HepG2 (cell line): ENCODE measurements around the gene ZNF628. TPM values are rescaled to one million over a fixed set of nuclear protein-coding genes. Genes with fewer than 3 reads are reported as not detected.

Experiments used
- AKAP8 ChIP-seq: sonication (generic); formaldehyde crosslinking; IDR thresholded peaks from 2 replicates; pipeline ENCODE4 v1.5.1; 2020; ENCODE audit warnings: mild to moderate bottlenecking, missing genetic modification reagents
- MED1 ChIP-seq: sonication (generic); formaldehyde crosslinking; IDR thresholded peaks from 2 replicates; pipeline ENCODE4 v1.4.0; 2020; ENCODE audit warnings: missing genetic modification reagents
- MED13 ChIP-seq: sonication (generic); formaldehyde crosslinking; IDR thresholded peaks from 2 replicates; pipeline ENCODE4 v1.5.0; 2020; ENCODE audit warnings: missing genetic modification reagents
- MEF2D ChIP-seq: sonication (generic); formaldehyde crosslinking; IDR thresholded peaks from 2 replicates; pipeline ENCODE4 v1.5.1; 2020; ENCODE audit warnings: mild to moderate bottlenecking, missing genetic modification reagents
- MIXL1 ChIP-seq: IDR thresholded peaks from 2 replicates; pipeline ENCODE4 v1.6.1; 2016
- NCOA5 ChIP-seq: sonication (generic); formaldehyde crosslinking; IDR thresholded peaks from 2 replicates; pipeline ENCODE4 v1.4.0; 2020; ENCODE audit warnings: missing genetic modification reagents
- NFE2 ChIP-seq: sonication (generic); formaldehyde crosslinking; IDR thresholded peaks from 2 replicates; pipeline ENCODE4 v1.4.0; 2020; ENCODE audit warnings: missing genetic modification reagents
- NFIB ChIP-seq: sonication (generic); formaldehyde crosslinking; IDR thresholded peaks from 2 replicates; pipeline ENCODE4 v1.9.0; 2021; ENCODE audit warnings: missing genetic modification reagents, mild to moderate bottlenecking, borderline replicate concordance
- RCOR2 ChIP-seq: IDR thresholded peaks from 2 replicates; pipeline ENCODE4 v1.6.1; 2016; ENCODE audit warnings: missing biosample characterization, missing genetic modification reagents
- SIX1 ChIP-seq: sonication (generic); formaldehyde crosslinking; IDR thresholded peaks from 2 replicates; pipeline ENCODE4 v1.4.0; 2020; ENCODE audit warnings: missing genetic modification reagents, borderline replicate concordance
- TARDBP ChIP-seq: sonication (generic); formaldehyde crosslinking; IDR thresholded peaks from 2 replicates; pipeline ENCODE4 v1.8.0; 2022; ENCODE audit warnings: mild to moderate bottlenecking, missing genetic modification reagents
- ZFP82 ChIP-seq: sonication (generic); formaldehyde crosslinking; IDR thresholded peaks from 2 replicates; pipeline ENCODE4 v1.5.1; 2020; ENCODE audit warnings: mild to moderate bottlenecking, missing genetic modification reagents, borderline replicate concordance
- ZNF230 ChIP-seq: sonication (generic); formaldehyde crosslinking; IDR thresholded peaks from 2 replicates; pipeline ENCODE4 v1.4.0; 2020; ENCODE audit warnings: mild to moderate bottlenecking, missing genetic modification reagents
- ZNF253 ChIP-seq: sonication (generic); formaldehyde crosslinking; IDR thresholded peaks from 2 replicates; pipeline ENCODE4 v1.8.0; 2022; ENCODE audit warnings: mild to moderate bottlenecking, missing genetic modification reagents, borderline replicate concordance
- ZNF30 ChIP-seq: sonication (generic); formaldehyde crosslinking; IDR thresholded peaks from 2 replicates; pipeline ENCODE4 v1.5.0; 2020; ENCODE audit warnings: mild to moderate bottlenecking, missing genetic modification reagents
- ZNF629 ChIP-seq: sonication (generic); formaldehyde crosslinking; conservative IDR thresholded peaks from 2 replicates; pipeline ENCODE4 v1.5.0; 2020; ENCODE audit warnings: missing genetic modification reagents
- ZNF781 ChIP-seq: sonication (generic); formaldehyde crosslinking; IDR thresholded peaks from 2 replicates; pipeline ENCODE4 v1.5.1; 2020; ENCODE audit warnings: borderline replicate concordance, mild to moderate bottlenecking, missing genetic modification reagents; ENCODE audit errors: not compliant biosample characterization
- polyA plus RNA-seq, 8 experiments: library from polyadenylated mRNA; depleted of rRNA in 3 of 8; stranded (reverse) in 7 of 8; unstranded in 1 of 8; fragments of >200 nt; fragmentation: Illumina TruSeq in 4 of 8; extraction: Trizol in 4 of 8; gene quantifications; 2 replicates each; pipeline versions ENCODE4 v1.2.1 to v1.2.3, GENCODE V29; 2011 to 2016; ENCODE audit warnings: low read depth in 4 of 8, missing spikeins in 1 of 8, mixed read lengths in 1 of 8; ENCODE audit not compliant: insufficient read depth in 1 of 8
- total RNA-seq, 5 experiments: library from RNA; depleted of rRNA; stranded (reverse); fragments of >200 nt; fragmentation: Illumina TruSeq; extraction: Trizol; gene quantifications; 2 replicates each; pipeline ENCODE4 v1.2.3, GENCODE V29; 2016; ENCODE audit warnings: low read depth in 1 of 5
- TF ChIP-seq, protein P1 (sequence below): sonication (generic); formaldehyde crosslinking; IDR thresholded peaks from 2 replicates; pipeline ENCODE4 v1.5.0; 2020; ENCODE audit warnings: mild to moderate bottlenecking, missing genetic modification reagents
- TF ChIP-seq, protein P2 (sequence below): sonication (generic); formaldehyde crosslinking; IDR thresholded peaks from 2 replicates; pipeline ENCODE4 v1.5.0; 2020; ENCODE audit warnings: mild to moderate bottlenecking, missing genetic modification reagents, borderline replicate concordance
- TF ChIP-seq, protein P3 (sequence below): IDR thresholded peaks from 2 replicates; pipeline ENCODE4 v1.4.0; 2020; ENCODE audit warnings: mild to moderate bottlenecking, missing genetic modification reagents

The ZNF628 gene
- total and polyA plus RNA-seq, 2 of the 13 experiments (the other 11 are each of a cell fraction or from before 2014, with no cell fraction given): 0.54 to 1.2 TPM

DNA sequence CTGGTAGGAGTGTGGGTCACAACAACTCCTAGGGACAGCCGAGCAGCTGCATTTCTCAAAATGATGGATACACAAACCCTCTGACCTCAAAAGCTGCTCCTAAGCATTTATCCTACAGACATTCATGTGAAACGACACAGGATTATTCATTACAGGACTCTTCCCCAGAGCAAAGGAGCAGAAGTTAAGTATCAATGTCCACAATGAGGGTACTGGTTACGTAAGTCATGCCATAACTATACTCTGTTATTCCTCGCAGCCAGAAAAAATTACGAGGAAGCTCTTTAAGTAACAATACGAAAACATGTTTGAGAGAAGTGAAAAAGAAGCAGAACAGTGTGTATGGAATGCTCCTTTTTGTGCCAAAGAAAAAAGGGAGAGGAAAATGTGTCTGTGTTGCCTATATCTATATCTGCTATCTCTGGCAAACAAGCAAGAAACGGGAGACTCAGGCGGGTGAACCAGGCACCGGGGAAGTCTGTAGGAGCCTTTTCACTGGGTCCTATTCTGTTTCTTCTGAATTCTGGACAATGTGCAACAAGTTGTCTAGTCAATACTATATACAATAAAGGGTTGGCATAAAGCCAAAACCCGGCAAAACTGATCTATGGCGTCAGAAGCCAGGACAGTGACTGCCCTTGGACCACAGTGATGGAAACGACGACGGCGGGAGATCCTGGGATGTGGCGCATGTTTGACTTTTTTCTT, 16.3 kb upstream of the ZNF628 start (continued):
- TF ChIP-seq ZNF230 (CRISPR knock-in tag) (0 out of 2 replicates have a peak, but pooled peaks have one; percentile 61), NFIB (CRISPR knock-in tag) (no peak), SIX1 (0 out of 2 replicates have a peak, but pooled peaks have one; percentile 41), ZNF629 (CRISPR knock-in tag) (peak; percentile 19; the same call in 1 of the 2 replicates), RCOR2 (0 out of 2 replicates have a peak, but pooled peaks have one; percentile 19), ZNF30 (CRISPR knock-in tag) (no peak), ZFP82 (CRISPR knock-in tag) (no peak), AKAP8 (CRISPR knock-in tag) (0 out of 2 replicates have a peak, but pooled peaks have one; percentile 5), TARDBP (CRISPR knock-in tag) (no peak), NCOA5 (CRISPR knock-in tag) (no peak), MED13 (CRISPR knock-in tag) (no peak), MED1 (CRISPR knock-in tag) (peak; percentile 28), ZNF781 (CRISPR knock-in tag) (no peak), MIXL1 (CRISPR knock-in tag) (peak; percentile 46; the same call in 1 of the 2 replicates), MEF2D (peak; percentile 30; the same call in 1 of the 2 replicates), NFE2 (CRISPR knock-in tag) (no peak), ZNF253 (CRISPR knock-in tag) (no peak)
- TF ChIP-seq, protein P1, sequence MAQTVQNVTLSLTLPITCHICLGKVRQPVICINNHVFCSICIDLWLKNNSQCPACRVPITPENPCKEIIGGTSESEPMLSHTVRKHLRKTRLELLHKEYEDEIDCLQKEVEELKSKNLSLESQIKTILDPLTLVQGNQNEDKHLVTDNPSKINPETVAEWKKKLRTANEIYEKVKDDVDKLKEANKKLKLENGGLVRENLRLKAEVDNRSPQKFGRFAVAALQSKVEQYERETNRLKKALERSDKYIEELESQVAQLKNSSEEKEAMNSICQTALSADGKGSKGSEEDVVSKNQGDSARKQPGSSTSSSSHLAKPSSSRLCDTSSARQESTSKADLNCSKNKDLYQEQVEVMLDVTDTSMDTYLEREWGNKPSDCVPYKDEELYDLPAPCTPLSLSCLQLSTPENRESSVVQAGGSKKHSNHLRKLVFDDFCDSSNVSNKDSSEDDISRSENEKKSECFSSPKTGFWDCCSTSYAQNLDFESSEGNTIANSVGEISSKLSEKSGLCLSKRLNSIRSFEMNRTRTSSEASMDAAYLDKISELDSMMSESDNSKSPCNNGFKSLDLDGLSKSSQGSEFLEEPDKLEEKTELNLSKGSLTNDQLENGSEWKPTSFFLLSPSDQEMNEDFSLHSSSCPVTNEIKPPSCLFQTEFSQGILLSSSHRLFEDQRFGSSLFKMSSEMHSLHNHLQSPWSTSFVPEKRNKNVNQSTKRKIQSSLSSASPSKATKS (CRISPR knock-in tag): 0 out of 2 replicates have a peak, but pooled peaks have one; percentile 61
- TF ChIP-seq, protein P2, sequence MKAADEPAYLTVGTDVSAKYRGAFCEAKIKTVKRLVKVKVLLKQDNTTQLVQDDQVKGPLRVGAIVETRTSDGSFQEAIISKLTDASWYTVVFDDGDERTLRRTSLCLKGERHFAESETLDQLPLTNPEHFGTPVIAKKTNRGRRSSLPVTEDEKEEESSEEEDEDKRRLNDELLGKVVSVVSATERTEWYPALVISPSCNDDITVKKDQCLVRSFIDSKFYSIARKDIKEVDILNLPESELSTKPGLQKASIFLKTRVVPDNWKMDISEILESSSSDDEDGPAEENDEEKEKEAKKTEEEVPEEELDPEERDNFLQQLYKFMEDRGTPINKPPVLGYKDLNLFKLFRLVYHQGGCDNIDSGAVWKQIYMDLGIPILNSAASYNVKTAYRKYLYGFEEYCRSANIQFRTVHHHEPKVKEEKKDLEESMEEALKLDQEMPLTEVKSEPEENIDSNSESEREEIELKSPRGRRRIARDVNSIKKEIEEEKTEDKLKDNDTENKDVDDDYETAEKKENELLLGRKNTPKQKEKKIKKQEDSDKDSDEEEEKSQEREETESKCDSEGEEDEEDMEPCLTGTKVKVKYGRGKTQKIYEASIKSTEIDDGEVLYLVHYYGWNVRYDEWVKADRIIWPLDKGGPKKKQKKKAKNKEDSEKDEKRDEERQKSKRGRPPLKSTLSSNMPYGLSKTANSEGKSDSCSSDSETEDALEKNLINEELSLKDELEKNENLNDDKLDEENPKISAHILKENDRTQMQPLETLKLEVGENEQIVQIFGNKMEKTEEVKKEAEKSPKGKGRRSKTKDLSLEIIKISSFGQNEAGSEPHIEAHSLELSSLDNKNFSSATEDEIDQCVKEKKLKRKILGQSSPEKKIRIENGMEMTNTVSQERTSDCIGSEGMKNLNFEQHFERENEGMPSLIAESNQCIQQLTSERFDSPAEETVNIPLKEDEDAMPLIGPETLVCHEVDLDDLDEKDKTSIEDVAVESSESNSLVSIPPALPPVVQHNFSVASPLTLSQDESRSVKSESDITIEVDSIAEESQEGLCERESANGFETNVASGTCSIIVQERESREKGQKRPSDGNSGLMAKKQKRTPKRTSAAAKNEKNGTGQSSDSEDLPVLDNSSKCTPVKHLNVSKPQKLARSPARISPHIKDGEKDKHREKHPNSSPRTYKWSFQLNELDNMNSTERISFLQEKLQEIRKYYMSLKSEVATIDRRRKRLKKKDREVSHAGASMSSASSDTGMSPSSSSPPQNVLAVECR (CRISPR knock-in tag): peak; percentile 7; the same call in 1 of the 2 replicates
- TF ChIP-seq, protein P3, sequence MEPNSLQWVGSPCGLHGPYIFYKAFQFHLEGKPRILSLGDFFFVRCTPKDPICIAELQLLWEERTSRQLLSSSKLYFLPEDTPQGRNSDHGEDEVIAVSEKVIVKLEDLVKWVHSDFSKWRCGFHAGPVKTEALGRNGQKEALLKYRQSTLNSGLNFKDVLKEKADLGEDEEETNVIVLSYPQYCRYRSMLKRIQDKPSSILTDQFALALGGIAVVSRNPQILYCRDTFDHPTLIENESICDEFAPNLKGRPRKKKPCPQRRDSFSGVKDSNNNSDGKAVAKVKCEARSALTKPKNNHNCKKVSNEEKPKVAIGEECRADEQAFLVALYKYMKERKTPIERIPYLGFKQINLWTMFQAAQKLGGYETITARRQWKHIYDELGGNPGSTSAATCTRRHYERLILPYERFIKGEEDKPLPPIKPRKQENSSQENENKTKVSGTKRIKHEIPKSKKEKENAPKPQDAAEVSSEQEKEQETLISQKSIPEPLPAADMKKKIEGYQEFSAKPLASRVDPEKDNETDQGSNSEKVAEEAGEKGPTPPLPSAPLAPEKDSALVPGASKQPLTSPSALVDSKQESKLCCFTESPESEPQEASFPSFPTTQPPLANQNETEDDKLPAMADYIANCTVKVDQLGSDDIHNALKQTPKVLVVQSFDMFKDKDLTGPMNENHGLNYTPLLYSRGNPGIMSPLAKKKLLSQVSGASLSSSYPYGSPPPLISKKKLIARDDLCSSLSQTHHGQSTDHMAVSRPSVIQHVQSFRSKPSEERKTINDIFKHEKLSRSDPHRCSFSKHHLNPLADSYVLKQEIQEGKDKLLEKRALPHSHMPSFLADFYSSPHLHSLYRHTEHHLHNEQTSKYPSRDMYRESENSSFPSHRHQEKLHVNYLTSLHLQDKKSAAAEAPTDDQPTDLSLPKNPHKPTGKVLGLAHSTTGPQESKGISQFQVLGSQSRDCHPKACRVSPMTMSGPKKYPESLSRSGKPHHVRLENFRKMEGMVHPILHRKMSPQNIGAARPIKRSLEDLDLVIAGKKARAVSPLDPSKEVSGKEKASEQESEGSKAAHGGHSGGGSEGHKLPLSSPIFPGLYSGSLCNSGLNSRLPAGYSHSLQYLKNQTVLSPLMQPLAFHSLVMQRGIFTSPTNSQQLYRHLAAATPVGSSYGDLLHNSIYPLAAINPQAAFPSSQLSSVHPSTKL (CRISPR knock-in tag): peak; percentile 33
